BLaER1 treated with 17β-estradiol and CSF1 and Interleukin-3, amounts not matched to agents 10 nM and 100 nM (cell line): ENCODE results near the gene METTL27.
"Not testable (repeated sequence)": the region's sequence is repeated elsewhere in the genome, so short reads cannot be mapped to it uniquely, and the experiment has no call there.

Experiments used
- H3K27ac ChIP-seq, 11 experiments: shearing (Covaris generic); formaldehyde crosslinking; 2 replicates each; pipeline ENCODE4 v1.8.1; 2022
- H3K27me3 ChIP-seq, 11 experiments: shearing (Covaris generic); formaldehyde crosslinking; 2 replicates each; pipeline ENCODE4 v1.8.1; 2022
- H3K36me3 ChIP-seq, 11 experiments: shearing (Covaris generic); formaldehyde crosslinking; 2 replicates each; pipeline ENCODE4 v1.8.1; 2022
- H3K4me1 ChIP-seq, 10 experiments: shearing (Covaris generic); formaldehyde crosslinking; 2 replicates each; pipeline ENCODE4 v1.8.1; 2022
- H3K4me2 ChIP-seq, 11 experiments: shearing (Covaris generic); formaldehyde crosslinking; 2 replicates each; pipeline ENCODE4 v1.8.1; 2022
- H3K4me3 ChIP-seq, 10 experiments: shearing (Covaris generic); formaldehyde crosslinking; 2 replicates each; pipeline ENCODE4 v1.8.1; 2022
- H3K9ac ChIP-seq, 11 experiments: shearing (Covaris generic); formaldehyde crosslinking; 2 replicates each; pipeline ENCODE4 v1.8.1; 2022
- H3K9me3 ChIP-seq, 11 experiments: shearing (Covaris generic); formaldehyde crosslinking; replicated peaks in 1 of 11; 2 replicates each; pipeline ENCODE4 v1.8.1; 2022
- H4K20me1 ChIP-seq, 11 experiments: shearing (Covaris generic); formaldehyde crosslinking; 2 replicates each; pipeline ENCODE4 v1.8.1; 2022
- Cebpa-rat ChIP-seq, 11 experiments: shearing (Covaris generic); IDR thresholded peaks; 2 replicates each; pipeline ENCODE4 v1.8.1; 2022

METTL27 gene

DNA sequence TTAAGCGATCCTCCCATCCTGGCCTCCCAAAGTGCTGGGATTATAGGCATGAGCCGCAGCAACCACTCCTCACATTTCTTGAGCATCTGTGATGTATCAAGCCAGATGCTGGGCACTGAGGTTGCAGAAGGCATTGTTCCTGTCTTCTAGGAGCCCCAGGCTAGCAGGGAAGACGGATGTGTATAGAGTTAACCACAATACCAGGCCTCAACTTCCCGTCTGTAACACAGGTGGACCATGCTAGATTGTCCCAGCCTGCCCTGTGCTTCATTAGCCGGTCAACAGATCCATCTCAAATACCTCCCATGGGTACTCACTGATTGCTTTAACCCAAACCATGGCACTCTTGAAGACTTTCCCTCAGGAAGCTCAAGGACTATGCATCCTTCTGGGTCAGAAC lies 13.3 kb downstream of the METTL27 start:
- H3K27me3 ChIP-seq: no peaks in the 10 kb centered on the region; a peak in 1 of 22 replicates
- no peaks in the 10 kb centered on the region for H3K9me3 ChIP-seq
- H3K4me1 ChIP-seq: peaks cover 43 to 76% (median 68%) of the 10 kb centered on the region in 10 experiments
- peak overlapping the region; percentile 70 to 96 (median 86) for H3K4me2 ChIP-seq
- H4K20me1 ChIP-seq: peaks cover 0 to 8% (median 0%) of the 10 kb centered on the region in 11 experiments; a peak in 1 of 22 replicates
- H3K27ac ChIP-seq: no peak overlapping the region
- no peak overlapping the region for H3K4me3 ChIP-seq
- TF ChIP-seq Cebpa-rat (IDR thresholded peaks at IDR 0.05): no peak
- H3K36me3 ChIP-seq: no peaks in the 10 kb centered on the region
- no peak overlapping the region for H3K9ac ChIP-seq

DNA sequence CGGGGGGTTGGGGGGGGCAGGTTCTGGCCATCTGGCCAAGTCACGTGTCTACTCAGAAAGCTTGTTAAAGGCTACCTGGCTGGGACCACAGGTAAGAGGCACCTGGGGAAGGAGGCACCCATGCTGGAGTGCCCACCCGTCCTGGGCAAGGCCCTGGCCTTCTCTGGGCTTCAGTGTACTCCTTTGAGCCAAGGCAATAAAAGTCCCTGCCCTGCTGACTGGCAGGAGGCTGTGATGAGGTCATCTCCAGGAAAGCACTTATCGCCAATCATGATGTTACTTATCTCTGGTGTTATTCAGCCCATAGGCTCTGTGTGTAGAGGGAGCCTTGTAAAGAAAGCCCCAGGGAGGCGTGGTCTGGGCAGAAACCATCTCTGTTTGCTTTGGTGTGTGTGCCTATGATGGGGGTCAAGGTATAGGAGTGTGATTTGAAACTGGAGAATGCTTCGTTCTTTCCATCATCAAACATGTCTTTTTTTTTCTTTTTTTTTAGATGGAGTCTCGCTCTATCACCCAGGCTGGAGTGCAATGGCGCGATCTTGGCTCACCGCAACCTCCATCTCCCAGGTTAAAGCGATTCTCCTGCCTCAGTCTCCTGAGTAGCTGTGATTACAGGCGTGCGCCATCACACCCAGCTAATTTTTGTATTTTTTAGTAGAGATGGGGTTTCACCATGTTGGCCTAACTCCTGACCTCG lies 14.1 kb downstream of the METTL27 start:
- TF ChIP-seq Cebpa-rat (IDR thresholded peaks at IDR 0.05): no peak
- peaks cover 0 to 8% (median 0%) of the 10 kb centered on the region in 11 experiments; a peak in 1 of 22 replicates for H4K20me1 ChIP-seq
- H3K27ac ChIP-seq: peak overlapping the region in 1 of 11 experiments; percentile 35; a peak in 1 of 22 replicates
- no peaks in the 10 kb centered on the region for H3K9me3 ChIP-seq
- H3K4me3 ChIP-seq: no peak overlapping the region
- H3K4me2 ChIP-seq: peak overlapping the region; percentile 70 to 96 (median 86)
- peaks cover 43 to 72% (median 66%) of the 10 kb centered on the region in 10 experiments for H3K4me1 ChIP-seq
- H3K36me3 ChIP-seq: no peaks in the 10 kb centered on the region
- no peak overlapping the region for H3K9ac ChIP-seq
- no peaks in the 10 kb centered on the region; a peak in 1 of 22 replicates for H3K27me3 ChIP-seq

DNA sequence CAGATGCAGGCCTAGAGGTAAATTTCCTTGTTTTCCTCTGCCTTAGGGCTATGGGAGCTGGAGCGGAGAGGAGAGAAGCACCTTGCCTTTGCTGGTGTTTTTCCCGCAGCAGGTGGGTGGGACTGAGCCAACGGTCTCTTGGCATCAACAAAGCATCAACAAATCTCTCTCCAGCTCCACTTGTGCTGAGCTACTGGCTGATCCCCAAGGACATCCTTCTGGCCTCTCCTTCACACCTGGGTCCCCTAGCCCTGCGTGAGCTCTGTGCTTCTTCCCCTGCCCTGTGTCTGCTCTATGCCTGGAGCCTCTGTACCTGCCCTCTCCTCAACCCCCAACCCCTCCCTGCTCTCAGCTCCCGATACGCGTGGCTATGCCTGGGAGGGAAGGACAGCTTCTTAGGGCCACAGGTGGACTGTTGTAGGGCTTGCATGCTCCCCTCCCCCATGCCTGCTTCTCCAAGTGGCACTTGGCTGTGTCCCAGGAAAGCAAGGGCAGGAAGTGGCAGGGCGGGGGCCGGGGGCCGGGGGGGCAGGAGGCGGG lies 14.7 kb downstream of the METTL27 start:
- Histone ChIP-seq H4K20me1 (peaks cover 0 to 8% (median 0%) of the 10 kb centered on the region in 11 experiments; a peak in 1 of 22 replicates), H3K4me3 (no peak overlapping the region), H3K9me3 (no peaks in the 10 kb centered on the region), H3K4me1 (peaks cover 43 to 69% (median 60%) of the 10 kb centered on the region in 10 experiments), H3K27me3 (no peaks in the 10 kb centered on the region; a peak in 1 of 22 replicates), H3K36me3 (no peaks in the 10 kb centered on the region), H3K9ac (peak overlapping the region in 3 of 11 experiments; percentile 3 to 62 (median 56); a peak in 1 of 22 replicates), H3K4me2 (peak overlapping the region; percentile 70 to 96 (median 86)), H3K27ac (peak overlapping the region in 6 of 11 experiments; percentile 2 to 68 (median 40); a peak in 5 of 22 replicates)
- TF ChIP-seq Cebpa-rat (IDR thresholded peaks at IDR 0.05): no peak

DNA sequence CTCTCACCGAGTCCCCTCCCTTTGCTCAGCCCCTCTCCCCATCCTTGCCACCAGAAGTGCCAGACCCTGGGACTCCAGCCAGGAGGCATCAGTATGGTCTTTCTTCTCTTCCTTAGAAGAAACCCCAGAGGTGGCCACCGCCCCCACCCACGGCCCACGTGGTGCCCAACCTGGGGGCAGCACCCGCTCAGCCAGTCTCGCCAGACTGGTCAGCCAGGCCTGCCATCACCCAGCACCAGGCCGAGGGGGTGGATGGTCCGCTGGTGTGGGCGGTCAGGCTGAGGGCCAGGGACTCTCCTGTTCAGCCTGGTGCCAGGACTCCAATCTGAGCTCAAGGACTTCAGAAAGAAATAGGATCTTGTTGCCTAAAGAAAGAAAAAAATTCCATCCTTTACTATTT lies 17.3 kb downstream of the METTL27 start:
- peaks cover 41 to 63% (median 53%) of the 10 kb centered on the region in 10 experiments for H3K4me1 ChIP-seq
- no peaks in the 10 kb centered on the region for H3K9me3 ChIP-seq
- TF ChIP-seq Cebpa-rat (IDR thresholded peaks at IDR 0.05): no peak
- H4K20me1 ChIP-seq: no peaks in the 10 kb centered on the region; a peak in 1 of 22 replicates
- no peak overlapping the region; a peak in 1 of 22 replicates for H3K27ac ChIP-seq
- no peak overlapping the region for H3K9ac ChIP-seq
- H3K4me3 ChIP-seq: no peak overlapping the region
- no peaks in the 10 kb centered on the region; a peak in 1 of 22 replicates for H3K27me3 ChIP-seq
- H3K36me3 ChIP-seq: no peaks in the 10 kb centered on the region
- peak overlapping the region in 1 of 11 experiments; percentile 19; a peak in 1 of 22 replicates for H3K4me2 ChIP-seq

DNA sequence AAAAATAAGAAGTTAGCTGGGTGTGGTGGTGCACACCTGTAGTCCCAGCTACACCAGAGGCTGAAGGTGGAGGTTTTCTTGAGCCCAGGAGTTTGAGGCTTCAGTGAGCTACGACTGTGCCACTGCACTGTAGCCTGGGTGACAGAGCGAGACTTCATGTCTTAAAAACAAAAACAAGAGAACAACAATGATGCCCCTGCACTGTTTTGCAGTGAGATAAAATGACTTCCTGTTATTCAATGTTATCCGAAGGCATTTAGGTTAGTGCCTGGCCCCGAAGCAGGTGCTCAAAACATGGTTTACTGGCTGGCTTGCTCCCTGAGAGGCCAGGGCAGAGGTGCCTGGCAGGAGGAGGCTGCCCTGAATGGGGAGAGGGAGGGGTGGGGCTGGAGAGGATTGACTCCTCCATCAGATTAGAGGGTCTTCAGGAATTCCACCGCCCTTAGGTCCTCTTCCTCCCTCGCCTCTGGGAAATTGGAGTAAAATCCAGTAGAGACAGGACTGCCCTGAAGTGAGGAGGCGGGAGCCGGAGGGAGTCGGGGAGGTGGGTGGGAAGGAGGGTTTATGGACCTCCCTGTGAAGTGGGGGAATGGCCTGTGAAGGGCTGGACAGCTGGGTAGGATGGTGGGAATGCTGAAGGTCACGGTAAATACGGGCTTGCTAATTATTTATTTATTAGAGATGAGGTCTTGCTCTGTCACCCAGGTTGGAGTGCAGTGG lies 18.3 kb downstream of the METTL27 start:
- no peak overlapping the region for H3K4me2 ChIP-seq
- H4K20me1 ChIP-seq: no peaks in the 10 kb centered on the region; a peak in 1 of 22 replicates
- TF ChIP-seq Cebpa-rat (IDR thresholded peaks at IDR 0.05): no peak
- no peaks in the 10 kb centered on the region for H3K36me3 ChIP-seq
- H3K9ac ChIP-seq: no peak overlapping the region; a peak in 1 of 22 replicates
- no peak overlapping the region for H3K27ac ChIP-seq
- H3K4me3 ChIP-seq: no peak overlapping the region
- H3K9me3 ChIP-seq: no peaks in the 10 kb centered on the region
- no peaks in the 10 kb centered on the region for H3K27me3 ChIP-seq
- H3K4me1 ChIP-seq: peaks cover 33 to 54% (median 44%) of the 10 kb centered on the region in 10 experiments

DNA sequence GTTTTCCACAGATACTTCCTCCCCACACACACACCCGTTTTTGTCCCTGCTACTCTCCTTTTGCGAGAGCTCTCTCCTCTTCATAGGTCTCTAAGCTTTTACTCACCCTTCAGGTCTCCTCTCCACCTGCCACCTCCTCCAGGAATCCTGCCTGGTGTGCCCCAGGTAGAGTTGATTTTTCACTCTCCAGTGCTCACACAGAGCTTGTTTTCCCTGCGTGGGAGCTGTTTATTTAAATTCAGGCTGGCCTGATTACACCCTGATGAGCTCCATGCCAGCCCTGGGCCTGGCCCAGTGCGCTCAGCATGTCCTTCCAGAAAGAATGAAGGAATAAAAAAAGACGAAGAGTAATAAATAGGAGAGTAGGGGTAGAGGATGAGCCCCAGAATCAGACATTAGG lies 19.1 kb downstream of the METTL27 start:
- TF ChIP-seq Cebpa-rat (IDR thresholded peaks at IDR 0.05): no peak
- Histone ChIP-seq H3K36me3 (no peaks in the 10 kb centered on the region), H4K20me1 (no peaks in the 10 kb centered on the region; a peak in 1 of 22 replicates), H3K27me3 (no peaks in the 10 kb centered on the region), H3K4me2 (no peak overlapping the region), H3K4me3 (no peak overlapping the region), H3K9me3 (no peaks in the 10 kb centered on the region), H3K4me1 (peaks cover 25 to 46% (median 37%) of the 10 kb centered on the region in 10 experiments), H3K9ac (no peak overlapping the region), H3K27ac (no peak overlapping the region)

DNA sequence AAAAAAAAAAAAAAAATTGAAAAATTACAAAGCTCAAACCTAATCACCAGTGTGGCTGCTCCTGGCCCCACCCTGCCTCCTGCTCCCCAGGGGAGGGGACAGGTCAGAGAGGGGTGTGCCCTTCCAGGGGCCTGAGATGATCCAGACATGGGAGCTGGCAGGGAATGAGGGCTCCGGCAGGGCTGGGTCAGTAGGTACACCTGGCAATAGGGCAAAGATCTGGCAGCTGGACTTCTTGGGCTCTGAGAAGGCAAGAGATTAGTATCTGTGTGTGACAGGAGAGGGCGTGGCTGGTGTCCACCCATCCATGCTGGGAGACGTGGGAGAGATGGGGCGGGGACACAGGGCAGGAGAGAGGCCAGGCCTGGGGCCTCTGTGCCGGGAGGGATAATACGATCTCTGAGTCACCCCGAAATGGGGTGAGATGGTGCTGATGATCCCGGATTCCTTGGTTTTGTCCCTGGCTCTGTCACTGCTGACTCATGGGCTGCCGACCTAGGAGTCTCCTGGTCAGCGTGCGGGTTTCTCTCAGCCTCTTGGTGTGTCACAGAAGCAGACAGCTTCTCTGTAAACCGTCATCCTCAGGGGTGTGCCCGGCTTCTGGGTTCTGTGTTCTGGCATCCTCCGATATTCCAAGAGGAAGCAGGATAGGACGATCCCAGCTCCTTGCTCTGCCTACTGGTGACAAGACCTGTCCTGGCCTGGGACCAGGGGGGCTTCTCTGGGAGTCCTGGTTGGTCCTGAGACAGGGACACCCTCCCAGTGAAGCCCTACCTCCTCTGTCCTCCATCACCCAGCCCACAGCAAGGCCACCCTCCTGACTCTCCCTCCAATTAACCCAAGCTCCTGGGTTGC lies 19.8 kb downstream of the METTL27 start:
- TF ChIP-seq Cebpa-rat (IDR thresholded peaks at IDR 0.05): no peak
- Histone ChIP-seq H3K4me3 (no peak overlapping the region), H3K27ac (no peak overlapping the region), H3K9me3 (no peaks in the 10 kb centered on the region), H3K4me2 (peak overlapping the region in 7 of 11 experiments; percentile 3 to 30 (median 17); a peak in 4 of 22 replicates), H3K36me3 (no peaks in the 10 kb centered on the region), H3K9ac (0 out of 22 replicates have a peak overlapping the region, but pooled peaks of 1 of the 11 experiments have one; percentile 27), H4K20me1 (no peaks in the 10 kb centered on the region; a peak in 1 of 22 replicates), H3K27me3 (no peaks in the 10 kb centered on the region), H3K4me1 (peaks cover 18 to 39% (median 30%) of the 10 kb centered on the region in 10 experiments)

DNA sequence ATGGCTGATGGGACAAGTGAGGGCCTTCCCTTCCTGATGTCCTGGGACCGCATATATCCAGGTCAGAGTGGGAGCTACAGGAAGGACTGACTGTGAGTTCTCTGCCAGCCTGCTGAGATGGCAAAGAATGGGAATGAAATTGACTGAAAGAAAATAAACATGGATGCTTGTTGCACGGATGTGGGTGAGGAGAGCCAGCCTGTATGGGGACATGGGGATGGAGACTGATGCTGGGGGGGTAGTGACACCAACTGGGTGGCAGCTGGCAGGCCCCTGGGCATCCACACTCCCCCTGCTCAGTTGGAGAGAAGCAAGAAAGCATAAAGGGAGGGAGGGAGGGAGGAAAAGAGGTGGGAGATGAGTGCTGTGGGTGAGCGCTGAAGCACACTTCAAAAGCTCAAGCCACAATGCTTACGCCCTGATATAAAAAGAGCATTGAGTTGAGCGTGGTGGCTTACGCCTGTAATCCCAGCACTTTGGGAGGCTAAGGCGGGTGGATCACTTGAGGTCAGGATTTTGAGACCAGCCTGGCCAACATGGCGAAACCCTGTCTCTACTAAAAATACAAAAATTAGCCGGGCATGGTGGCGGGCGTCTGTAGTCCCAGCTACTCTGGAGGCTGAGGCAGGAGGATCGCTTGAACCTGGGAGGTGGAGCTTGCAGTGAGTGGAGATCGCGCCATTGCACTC lies 20.6 kb downstream of the METTL27 start:
- not testable (repeated sequence) for H3K4me3 ChIP-seq, H3K27me3 ChIP-seq, H3K27ac ChIP-seq, H3K36me3 ChIP-seq, H3K9ac ChIP-seq, H3K9me3 ChIP-seq, H4K20me1 ChIP-seq
- Histone ChIP-seq H3K4me2 (peak overlapping the region in 6 of 11 experiments; percentile 12 to 30 (median 17); a peak in 8 of 22 replicates), H3K4me1 (peaks cover 10 to 31% (median 21%) of the 10 kb centered on the region in 10 experiments)
